Measurements from ENCODE around the gene MOV10.

GRCh38 chr1:112704934-112705627, 30.6 kb downstream of the MOV10 start:
- TF ChIP-seq, protein P1, sequence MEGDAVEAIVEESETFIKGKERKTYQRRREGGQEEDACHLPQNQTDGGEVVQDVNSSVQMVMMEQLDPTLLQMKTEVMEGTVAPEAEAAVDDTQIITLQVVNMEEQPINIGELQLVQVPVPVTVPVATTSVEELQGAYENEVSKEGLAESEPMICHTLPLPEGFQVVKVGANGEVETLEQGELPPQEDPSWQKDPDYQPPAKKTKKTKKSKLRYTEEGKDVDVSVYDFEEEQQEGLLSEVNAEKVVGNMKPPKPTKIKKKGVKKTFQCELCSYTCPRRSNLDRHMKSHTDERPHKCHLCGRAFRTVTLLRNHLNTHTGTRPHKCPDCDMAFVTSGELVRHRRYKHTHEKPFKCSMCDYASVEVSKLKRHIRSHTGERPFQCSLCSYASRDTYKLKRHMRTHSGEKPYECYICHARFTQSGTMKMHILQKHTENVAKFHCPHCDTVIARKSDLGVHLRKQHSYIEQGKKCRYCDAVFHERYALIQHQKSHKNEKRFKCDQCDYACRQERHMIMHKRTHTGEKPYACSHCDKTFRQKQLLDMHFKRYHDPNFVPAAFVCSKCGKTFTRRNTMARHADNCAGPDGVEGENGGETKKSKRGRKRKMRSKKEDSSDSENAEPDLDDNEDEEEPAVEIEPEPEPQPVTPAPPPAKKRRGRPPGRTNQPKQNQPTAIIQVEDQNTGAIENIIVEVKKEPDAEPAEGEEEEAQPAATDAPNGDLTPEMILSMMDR (IDR thresholded peaks at IDR 0.05), result no peak
- TF ChIP-seq EZH2 (IDR thresholded peaks at IDR 0.05; ENCODE audit: borderline replicate concordance, insufficient read depth, low read depth, low read length, poor library complexity, severe bottlenecking), result no peak
